Activated naive CD4-positive, alpha-beta T cell (primary cell): ENCODE data around the gene MS4A6E.
"Not testable (repeated sequence)": the region's sequence is repeated elsewhere in the genome, so short reads cannot be mapped to it uniquely, and the experiment has no call there.

ENCODE experiments used
- DNase-seq, 4 experiments: peaks; one replicate each; lab custom pipeline; 2025; lab: John Stamatoyannopoulos, UW

MS4A6E gene

DNA sequence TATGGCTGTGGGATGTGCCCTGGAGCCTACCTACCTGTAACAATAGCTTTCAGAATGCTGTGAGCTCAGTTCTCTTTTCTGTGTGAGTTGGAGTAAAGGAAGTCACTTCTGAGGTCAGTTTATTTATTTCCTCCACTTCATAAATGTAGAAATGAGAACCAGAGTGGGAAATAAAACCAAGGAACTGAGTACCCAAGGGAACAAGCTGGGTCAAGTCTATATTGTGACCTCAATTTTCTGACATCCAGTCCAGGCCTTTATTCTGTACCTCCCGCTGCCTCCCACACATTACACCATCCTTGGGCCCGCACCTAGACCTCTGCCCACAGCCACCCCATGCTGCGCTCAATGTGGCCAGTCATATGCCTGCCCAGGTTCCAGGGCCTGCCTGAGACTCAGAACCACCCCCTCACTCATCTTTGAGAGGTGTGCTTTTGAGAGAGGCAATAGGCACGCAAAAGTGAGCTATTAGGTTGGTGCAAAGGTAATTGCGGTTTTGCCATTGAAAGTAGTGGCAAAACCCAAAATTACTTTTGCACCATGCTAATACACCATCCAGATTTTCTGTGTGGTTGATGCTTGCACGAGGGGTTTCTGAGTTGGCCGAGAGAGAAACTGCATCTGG is 9.8 kb downstream of the MS4A6E start:
- no peak for DNase-seq

DNA sequence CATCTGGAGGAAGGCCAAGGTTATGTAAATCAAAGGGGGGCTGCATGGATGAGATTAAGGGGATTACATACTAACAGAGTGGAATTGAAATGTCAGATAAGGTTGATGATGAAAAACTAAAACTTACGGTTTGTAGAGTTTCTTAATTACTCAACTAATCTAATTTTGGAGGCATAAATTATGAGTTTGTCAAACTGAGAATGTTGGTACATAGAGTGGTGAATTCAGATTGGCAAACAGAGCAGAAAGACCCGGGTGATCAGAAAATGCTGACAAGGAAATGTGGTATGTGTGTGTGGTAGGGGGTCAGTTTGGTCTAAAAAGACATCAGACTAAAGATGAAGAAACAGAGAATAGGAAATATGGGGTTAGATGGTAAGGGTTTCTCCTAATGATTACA is 11.0 kb downstream of the MS4A6E start:
- DNase-seq: no peak

DNA sequence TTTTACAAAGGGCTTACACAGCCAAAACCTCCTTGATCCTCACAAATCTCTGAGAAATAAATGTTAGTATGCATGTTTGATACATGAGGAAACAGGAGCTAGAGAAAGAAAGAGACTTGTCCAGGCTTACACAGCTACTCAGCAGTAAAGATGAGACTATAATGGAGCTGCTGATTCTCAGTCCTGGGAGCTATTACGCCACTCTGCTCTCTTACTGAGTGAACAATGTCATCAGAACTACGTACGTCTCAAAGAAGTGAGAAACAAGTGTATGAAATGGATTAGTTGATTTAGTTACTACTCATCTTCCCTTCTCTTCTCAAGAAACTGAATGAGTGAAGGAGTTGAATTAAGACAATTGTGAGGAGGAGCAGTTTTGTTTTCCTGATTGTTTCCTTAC is 12.3 kb downstream of the MS4A6E start:
- no peak for DNase-seq

DNA sequence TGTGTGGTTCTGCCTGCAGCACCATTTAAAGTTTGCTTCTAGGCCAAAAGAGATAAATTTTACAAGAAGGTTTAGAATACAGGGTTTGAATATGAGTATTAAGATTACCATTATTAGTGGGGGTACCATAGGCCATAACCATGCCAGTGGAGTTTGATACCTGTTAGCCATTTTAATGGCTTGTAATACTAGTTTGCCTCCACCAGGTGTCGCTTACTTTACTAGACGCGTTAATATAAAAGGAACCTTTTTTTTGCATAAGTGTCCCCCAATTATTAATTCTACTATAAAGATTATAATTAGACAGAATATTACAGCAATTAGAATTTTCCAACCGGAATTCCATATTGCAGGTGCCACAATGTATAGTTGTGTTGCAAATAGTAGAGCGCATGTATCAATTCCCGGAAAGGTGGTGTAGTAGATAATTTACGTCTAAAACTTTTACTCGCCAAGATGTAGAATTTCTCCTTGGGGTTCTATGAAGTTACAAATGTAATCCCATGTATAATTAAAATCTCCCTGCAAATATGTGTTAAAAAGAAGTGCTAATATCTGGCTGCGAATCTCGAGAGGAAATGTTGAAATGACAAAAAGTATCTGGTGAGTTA is 16.1 kb downstream of the MS4A6E start:
- no peak for DNase-seq

DNA sequence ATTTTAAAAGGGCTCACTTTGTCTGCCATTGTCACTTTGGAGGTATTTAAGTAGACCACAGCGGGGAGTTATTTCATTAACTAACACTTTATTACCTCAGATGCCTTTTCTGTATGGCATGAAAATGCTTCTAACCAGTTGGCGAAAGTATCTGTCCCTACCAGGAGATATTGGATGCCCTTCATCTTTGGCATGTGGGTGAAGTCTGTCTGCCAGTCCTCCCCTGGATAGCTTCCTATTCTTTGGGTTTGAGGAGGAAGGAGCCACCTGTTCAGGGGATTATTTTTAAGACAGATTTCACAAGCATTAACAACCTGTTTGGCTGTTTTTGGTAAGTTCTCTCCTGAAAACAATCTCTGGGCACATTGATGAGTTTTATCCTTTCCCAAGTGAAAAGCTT is 17.1 kb downstream of the MS4A6E start:
- DNase-seq: no peak

DNA sequence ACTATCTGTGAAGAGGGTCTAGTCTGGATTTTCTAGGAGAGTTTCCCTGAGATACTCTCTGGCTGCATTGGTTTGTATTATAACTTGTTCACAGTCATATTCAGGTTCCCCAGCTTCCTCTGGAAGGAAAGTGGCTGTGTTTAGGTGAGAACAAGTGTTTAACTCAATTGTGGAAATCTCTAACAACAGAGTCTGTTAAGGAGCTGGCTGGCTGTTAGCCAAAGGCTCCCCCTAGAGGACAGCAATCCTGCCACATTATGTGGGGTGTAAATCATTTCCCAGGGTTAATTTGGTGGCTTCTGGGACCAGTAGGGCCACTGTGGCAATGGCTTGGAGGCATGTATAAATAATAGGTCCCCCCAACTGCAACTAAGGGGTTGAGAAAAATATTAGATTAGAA is 18.4 kb downstream of the MS4A6E start:
- no peak for DNase-seq

DNA sequence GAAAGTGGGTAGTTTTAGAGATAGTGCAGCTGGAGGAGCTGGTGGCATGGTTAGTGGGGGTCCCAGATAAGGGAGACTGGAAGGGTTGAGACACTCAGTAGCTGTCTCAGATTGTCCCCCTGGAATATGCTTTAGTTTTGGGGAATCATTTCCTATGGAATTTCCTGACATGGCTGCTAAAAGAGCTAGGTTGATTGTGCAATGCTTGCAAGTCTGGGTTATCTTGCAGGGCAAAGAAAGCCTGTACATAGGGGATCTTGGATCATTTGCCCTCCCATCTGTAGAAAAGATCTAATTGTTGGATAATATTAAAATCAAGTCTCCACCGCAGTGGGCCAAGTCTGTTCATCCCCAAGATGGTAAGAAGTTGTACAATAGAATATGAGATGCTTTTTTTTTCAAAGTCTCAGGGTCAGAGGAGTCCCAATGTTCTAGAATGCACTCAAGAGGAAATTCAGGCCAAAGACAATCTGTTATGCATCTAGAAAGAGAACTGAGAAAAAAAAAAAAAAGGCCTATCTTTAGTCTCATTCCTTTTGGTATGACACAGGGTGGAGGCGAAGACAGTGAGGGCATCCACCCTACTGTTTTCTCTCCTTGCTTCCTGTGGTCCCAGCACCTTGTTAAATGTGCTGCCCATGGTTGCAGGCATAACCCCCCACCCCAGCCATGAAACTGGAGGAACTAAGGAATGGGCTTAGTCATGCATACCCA is 20.2 kb downstream of the MS4A6E start:
- no peak for DNase-seq

DNA sequence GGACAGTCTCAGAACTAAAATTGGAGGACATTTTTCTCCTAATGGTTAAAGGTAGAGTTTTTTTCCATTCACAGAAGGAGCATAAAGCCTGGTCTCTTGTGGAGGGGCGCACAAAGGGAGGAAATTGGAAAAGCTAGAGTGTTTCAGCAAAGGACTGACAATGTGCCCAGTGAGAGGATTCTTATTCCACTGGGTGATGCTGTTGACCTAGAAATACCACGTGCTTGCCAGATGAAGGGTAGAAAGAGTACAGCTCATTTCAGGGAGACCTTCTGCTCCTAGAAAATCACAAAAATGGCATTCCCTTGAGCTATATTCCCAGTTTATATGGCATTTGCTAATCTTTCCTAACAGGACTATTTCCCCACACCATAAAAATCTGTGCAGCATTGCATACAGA is 21.1 kb downstream of the MS4A6E start:
- no peak for DNase-seq

DNA sequence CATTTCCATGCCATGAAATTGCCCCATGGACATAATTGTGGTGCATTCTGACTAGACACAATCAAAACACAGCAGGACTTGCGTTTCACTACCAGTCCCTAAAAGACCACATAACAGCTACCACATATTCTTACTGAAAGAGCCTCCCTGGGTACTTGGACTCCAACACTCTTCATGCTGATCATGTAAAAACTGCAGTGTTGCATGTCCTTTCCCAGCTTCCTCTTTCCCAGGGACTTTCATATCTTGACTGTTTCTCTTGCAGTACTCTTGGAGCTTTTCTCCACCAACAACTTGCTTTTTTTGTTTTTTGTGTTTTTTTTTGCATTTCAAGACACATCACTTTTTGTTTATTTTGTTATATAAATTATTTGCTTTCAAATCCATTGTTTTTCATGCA is 22.9 kb downstream of the MS4A6E start:
- DNase-seq: no peak

DNA sequence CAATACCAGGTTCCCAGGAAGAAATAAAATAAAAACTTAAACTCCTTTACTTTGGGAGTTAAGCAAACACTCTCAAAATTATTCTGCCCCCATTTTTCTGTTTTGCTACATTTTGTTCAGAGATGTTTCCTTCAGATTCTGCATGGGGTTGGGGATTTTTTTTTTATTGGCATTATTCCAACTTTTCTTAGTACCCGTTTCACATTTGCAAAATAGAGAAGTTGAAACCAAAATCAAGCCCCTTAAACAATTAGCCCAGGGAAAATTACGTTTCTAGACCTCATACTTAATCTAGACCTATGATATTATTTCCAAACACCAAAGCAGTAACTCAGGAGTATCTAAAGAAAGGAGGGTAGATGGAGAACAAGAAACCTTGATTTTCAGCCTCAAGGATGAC is 30.7 kb downstream of the MS4A6E start:
- DNase-seq: no peak

DNA sequence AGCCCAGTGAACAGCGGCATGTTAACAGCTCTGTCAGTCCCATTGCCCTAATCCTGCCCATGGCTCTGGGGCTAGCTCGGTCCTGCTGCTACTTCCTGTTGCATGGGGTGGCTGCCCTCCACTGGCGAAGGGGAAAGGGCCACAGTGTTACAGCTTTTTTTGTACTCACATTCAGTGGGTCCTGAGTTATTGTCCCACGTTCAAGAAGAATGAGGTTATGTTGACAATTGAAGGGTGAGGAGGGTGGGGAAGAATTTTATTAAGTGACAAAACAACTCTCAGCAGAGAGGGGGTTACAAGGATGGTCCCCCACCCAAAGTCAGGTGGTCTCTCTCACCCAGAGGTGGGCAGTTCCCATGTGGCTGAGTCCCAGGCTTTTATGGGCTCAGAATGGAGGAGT is 33.6 kb downstream of the MS4A6E start:
- DNase-seq: no peak

DNA sequence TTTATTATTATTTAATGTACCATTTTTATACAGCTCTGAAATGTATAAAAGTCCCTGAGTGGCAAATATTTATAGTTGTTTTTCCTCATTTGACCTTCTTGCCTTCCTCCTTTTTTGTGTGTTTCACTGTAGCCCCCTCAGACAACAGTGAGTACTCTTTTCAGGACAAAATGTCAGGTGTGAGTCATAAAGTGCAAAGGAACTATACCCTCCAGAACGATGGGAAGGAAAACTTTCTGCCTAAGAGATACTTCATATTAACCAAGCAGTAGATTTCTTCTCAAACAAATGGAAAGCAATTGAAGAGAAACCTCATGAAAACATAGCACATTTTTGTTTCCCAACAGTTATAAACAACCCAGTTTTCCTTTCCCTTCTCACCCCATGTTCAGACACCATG is 35.2 kb downstream of the MS4A6E start:
- DNase-seq: no peak

DNA sequence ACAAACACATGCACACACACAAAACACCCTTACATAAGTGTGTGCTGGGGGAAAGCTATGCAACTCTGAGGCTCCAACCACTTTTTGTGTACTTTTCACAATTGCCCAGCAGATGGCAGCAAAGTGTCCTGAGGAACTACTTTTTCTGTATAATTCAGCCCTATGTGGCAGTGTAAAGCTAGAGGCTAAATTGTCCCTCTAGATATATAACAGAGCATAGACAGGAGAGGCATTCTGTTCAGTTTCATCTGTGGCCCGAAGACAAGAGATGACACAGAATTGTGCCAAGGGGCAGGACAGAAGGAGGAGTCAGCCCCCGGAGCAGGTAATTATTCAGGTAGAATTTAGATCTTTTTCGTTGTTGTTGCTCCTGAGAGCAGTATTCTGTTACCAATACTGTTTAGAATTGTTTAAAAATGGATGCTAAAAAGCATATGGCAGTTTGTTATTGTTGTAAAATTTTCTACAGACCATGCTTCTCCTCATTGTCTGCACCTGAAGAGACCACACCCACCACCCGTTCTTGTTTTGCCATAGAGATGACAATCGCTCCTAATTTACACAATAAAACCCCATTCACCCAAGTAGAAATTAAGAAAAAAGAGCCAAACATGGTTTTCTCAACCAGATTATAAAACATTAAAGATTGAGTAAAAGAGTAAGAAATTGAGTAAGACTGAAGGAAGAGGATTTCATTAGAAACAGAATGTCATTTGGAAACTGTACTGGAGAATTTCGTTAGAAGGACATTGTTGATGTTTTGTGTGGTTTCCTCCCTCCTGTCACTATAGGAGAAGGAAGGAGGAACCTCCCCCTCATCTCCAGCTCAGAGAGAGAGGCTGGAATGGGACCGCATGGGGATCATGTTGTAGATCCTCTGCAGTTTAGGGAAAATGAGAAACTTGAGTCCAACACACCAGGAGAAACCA is 36.8 kb downstream of the MS4A6E start:
- peak in 3 of 4 experiments; percentile 2 to 19 (median 19) for DNase-seq

DNA sequence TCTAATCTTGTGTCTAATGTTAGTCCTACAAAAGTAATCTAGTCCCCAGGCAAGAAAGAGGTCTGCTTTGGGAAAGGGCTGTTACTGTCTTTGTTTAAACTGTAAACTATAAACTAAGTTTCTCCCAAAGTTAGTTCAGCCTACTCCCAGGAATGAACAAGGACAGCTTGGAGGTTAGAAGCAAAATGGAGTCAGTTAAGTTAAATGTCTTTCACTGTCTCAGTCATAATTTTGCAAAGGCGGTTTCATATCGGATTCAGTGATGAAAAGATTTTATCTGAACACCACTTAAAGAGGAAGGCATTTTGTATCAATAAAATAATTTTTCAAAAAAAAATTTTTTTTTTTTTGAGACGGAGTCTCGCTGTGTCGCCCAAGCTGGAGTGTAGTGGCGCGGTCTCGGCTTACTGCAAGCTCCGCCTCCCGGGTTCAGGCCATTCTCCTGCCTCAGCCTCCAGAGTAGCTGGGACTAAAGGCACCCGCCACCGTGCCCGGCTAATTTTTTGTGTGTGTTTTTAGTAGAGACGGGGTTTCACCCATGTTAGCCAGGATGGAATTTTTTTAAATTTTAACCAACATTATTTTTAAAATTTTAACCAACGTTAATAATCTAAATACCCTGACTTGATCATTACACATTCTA is 39.3 kb downstream of the MS4A6E start:
- DNase-seq: not testable (repeated sequence)

DNA sequence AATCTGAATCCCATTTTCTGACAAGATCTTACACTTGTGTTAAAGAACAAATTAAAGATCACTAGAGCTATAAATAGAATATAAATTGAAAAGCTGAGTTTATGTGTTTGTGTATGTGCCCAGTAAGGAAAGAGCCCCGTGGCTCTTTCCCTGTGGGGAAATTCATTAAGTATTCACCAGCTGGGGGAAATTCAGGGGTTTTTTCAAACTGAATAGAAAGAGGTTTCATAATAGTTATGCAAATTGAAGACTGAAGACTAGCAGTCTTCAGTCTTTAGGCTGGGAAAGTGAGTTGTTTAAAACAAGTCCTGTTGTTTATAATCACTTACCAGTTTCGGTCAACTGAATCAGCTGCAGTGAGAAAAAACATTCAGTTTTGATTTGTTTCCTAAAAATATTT is 40.0 kb downstream of the MS4A6E start:
- no peak for DNase-seq

DNA sequence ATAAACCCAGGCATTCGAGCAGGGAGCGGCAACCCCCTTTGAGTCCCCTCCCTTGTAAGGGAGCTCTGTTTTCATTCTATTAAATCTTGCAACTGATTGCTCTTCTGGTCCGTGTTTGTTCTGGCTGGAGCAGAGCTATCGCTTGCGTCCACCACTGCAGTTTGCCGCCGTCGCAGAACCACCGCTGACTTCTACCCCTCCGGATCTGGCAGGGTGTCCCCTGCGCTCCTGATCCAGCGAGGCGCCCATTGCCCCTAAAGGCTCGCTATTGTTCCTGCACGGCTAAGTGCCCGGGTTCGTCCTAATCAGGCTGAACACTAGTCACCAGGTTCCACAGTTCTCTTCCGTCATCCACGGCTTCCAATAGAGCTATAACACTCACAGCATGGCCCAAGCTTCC is 40.8 kb downstream of the MS4A6E start:
- no peak for DNase-seq

DNA sequence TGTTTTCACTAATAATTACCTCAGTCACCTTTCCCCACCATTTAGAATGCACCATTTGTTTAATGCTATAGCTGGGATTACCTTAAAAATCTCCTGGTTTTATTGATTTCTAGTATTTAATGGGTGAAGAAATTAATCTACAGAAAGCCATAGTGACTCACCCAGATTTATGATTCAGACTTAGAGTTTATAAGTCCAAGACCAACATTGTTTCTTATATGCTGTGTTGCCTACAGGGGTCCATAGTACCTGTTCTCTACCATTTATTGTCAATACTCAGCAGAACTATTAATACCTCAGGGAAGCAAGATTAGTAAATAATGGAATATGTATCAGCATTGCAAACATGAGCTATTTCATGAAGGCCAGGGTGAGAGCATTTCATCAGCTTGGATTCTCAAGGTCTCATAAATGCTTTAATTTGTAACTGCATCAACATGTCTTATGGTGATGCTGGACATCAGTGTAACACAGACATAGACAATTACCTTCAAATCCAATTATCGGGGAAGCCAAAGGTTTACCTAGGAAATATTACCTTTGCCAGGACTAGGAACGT is 43.3 kb downstream of the MS4A6E start:
- DNase-seq: no peak

DNA sequence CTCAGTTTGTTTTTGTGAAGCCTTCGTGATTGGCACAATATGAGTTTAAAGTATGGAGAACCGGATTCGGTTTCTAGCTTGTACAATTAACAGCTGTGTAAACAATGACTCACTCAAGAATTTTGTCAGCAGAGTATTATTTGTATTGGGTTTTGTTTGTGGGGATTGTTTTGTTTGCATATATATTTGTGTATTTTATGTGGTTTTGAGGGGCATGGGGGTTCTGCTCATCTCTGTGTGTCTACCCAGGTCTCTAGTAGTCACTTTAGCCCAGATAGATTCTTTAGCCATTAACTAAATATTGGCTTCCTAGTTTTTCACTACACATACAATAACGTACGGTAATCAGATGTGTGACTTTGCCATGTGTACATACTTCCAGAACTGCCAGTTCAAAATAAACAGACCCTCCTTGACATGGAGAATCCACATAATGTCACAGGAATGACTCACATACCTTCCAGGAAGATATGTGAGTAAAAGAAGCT is 43.8 kb downstream of the MS4A6E start:
- no peak for DNase-seq

DNA sequence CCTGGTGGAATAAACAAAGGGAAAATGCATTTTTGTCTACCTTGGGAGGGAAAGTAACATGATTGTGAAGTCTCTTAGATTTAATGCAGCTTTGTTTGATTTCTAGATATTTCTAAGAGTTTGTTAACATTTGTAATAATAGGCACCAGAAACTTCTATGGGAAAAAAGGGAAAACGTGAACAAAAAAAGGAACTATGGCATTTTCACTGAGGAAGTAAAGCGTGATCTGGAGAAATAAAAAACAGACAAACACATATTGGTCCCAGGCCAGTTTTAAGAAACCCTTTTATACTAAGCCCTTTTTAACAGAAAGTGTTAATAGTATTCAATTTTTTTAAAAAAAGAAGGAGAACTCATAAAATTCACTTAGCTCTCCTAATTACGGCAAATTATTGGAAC is 44.3 kb downstream of the MS4A6E start:
- no peak for DNase-seq

DNA sequence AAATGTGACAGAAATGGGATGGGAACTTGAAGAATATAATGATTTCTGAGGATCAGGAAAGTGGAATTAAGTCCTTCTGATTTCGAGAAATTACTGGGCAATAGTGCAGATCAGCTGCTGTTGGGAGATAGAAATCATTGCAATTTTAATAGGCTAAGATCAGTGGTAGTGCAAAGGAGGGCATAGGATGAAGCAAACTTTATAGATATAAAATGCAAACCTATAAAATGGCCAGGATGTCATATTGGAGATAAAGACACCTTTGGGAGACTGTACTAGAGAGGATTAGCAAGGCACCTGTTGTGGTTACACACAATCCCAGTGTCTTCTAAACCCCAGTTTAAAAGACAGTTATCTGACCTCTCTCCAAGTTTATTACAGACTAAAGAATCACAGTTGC is 44.8 kb downstream of the MS4A6E start:
- no peak for DNase-seq

DNA sequence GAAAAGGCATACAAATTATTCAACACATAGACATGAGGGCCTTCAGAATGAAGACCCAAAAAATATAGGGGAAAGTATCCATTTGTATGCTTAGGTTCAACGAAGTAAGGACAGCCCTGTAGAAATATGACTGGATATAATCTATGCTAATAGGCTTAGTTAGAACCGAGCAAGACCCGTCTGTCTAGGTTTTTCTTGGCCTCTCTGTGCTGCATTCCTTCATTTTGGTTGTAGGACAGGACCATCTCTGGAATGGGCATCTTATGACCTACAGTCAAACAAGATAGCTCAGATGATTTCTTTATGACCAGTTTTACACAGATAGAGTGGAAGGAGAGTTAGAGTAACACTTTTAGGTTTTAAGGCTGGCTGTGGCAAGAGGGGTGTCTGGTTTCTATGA is 45.7 kb downstream of the MS4A6E start:
- DNase-seq: no peak

DNA sequence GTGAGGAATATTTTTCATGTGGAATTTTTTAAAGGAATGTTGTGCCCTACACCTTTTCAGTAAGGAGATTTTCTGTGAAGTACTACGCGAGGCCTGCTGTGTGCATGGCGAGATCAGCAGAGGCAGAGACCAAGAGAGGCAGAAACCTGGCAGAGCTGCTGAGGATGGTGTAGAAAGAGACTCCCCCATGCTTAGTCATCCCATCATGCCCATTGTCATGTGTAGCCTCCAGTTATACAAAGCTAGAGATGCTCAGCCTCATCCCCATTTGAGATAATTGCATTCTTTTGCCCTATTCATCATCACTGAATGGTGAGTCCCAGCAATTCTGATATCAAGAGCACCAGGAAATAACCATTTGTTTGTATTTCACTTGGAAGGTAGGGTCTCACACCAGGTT is 48.3 kb downstream of the MS4A6E start:
- no peak for DNase-seq
